ENCODE data around the gene RPS6KA5. TPM values are rescaled to one million over a fixed set of nuclear protein-coding genes. Genes with fewer than 3 reads are reported as not detected.
"Not testable (repeated sequence)": the region's sequence is repeated elsewhere in the genome, so short reads cannot be mapped to it uniquely, and the experiment has no call there.

The RPS6KA5 gene
- total and polyA plus RNA-seq, 9 of the 15 experiments (the other 6 are each of a cell fraction or from before 2014, with no cell fraction given): 0.88 to 7.7 (median 4.7) TPM

GRCh38 chr14:91027561-91027960 lies 32.9 kb downstream of the RPS6KA5 start:
- CTCF ChIA-PET (ENCODE audit: low intra/inter-chr PET ratio): no interaction called here
- POLR2A ChIA-PET: interaction anchor here (0.8 kb wide), 1 partner anchor 111 kb away, joined by 3 read pairs; no protein-coding TSS in a partner anchor
- Histone ChIP-seq H3K4me3 (no peak overlapping the region), H2AFZ (ENCODE audit: low read depth, low read length) (no peak overlapping the region), H3K4me2 (ENCODE audit: insufficient read depth, low read length) (no peak overlapping the region), H4K20me1 (replicated peaks; ENCODE audit: control insufficient read depth, insufficient read depth, low read length) (no peaks in the 10 kb centered on the region), H3K9ac (ENCODE audit: insufficient read depth in 1 of 2, low read depth in 2 of 2, low read length in 2 of 2) (no peak overlapping the region), H3K9me3 (replicated peaks; ENCODE audit: control insufficient read depth, insufficient read depth, low read depth, low read length) (no peaks in the 10 kb centered on the region), H3K27me3 (ENCODE audit: control insufficient read depth in 2 of 2, insufficient read depth in 2 of 2, low read length in 2 of 2) (no peaks in the 10 kb centered on the region), H3K79me2 (ENCODE audit: control insufficient read depth, insufficient read depth, low read length) (peaks cover 19% of the 10 kb centered on the region; the same call in 2 of the 3 replicates), H3K4me1 (replicated peaks in 1 of 2; ENCODE audit: control insufficient read depth in 2 of 2, insufficient read depth in 2 of 2, low read length in 2 of 2) (peaks cover 0 to 18% of the 10 kb centered on the region in 2 experiments; a peak in 4 of 5 replicates), H3K36me3 (ENCODE audit: control insufficient read depth, insufficient read depth, low read length) (no peaks in the 10 kb centered on the region), H3K9me1 (ENCODE audit: control insufficient read depth, insufficient read depth, low read length) (no peaks in the 10 kb centered on the region), H3K27ac (ENCODE audit: extremely low read depth, low read depth, low read length) (no peak overlapping the region)
- ATAC-seq (no peak), DNase-seq (ENCODE audit: extremely low read depth in 1 of 4, low spot score in 3 of 4) (no peak), FAIRE-seq (no peak)
- no TSS peak for BruUV-seq (replicated peaks)
- in situ Hi-C loops (cut with MboI): no loop called here
- TF ChIP-seq ZNF695 (CRISPR knock-in tag; IDR thresholded peaks at IDR 0.05): no peak
- TF ChIP-seq, protein P1, sequence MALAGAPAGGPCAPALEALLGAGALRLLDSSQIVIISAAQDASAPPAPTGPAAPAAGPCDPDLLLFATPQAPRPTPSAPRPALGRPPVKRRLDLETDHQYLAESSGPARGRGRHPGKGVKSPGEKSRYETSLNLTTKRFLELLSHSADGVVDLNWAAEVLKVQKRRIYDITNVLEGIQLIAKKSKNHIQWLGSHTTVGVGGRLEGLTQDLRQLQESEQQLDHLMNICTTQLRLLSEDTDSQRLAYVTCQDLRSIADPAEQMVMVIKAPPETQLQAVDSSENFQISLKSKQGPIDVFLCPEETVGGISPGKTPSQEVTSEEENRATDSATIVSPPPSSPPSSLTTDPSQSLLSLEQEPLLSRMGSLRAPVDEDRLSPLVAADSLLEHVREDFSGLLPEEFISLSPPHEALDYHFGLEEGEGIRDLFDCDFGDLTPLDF (CRISPR knock-in tag; IDR thresholded peaks at IDR 0.05): no peak
- TF ChIP-seq BRD4 (IDR thresholded peaks at IDR 0.05): no peak
- no peak for TF ChIP-seq ZNF143 (CRISPR knock-in tag; IDR thresholded peaks at IDR 0.05)
- no peak for TF ChIP-seq ERF (CRISPR knock-in tag; IDR thresholded peaks at IDR 0.05)
- TF ChIP-seq, protein P2, sequence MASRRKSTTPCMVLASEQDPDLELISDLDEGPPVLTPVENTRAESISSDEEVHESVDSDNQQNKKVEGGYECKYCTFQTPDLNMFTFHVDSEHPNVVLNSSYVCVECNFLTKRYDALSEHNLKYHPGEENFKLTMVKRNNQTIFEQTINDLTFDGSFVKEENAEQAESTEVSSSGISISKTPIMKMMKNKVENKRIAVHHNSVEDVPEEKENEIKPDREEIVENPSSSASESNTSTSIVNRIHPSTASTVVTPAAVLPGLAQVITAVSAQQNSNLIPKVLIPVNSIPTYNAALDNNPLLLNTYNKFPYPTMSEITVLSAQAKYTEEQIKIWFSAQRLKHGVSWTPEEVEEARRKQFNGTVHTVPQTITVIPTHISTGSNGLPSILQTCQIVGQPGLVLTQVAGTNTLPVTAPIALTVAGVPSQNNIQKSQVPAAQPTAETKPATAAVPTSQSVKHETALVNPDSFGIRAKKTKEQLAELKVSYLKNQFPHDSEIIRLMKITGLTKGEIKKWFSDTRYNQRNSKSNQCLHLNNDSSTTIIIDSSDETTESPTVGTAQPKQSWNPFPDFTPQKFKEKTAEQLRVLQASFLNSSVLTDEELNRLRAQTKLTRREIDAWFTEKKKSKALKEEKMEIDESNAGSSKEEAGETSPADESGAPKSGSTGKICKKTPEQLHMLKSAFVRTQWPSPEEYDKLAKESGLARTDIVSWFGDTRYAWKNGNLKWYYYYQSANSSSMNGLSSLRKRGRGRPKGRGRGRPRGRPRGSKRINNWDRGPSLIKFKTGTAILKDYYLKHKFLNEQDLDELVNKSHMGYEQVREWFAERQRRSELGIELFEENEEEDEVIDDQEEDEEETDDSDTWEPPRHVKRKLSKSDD (conservative IDR thresholded peaks at IDR 0.05; ENCODE audit: low read length): no peak
- TF ChIP-seq BDP1 (IDR thresholded peaks at IDR 0.05; ENCODE audit: insufficient read depth, insufficient read length): no peak
- no peak for TF ChIP-seq ZNF699 (CRISPR knock-in tag; IDR thresholded peaks at IDR 0.05; ENCODE audit: insufficient replicate concordance)
- TF ChIP-seq ZNF830 (CRISPR knock-in tag; IDR thresholded peaks at IDR 0.05): no peak
- no peak for TF ChIP-seq XRCC3 (IDR thresholded peaks at IDR 0.05)
- intact Hi-C loops (cut with micrococcal nuclease): no loop called here

DNA sequence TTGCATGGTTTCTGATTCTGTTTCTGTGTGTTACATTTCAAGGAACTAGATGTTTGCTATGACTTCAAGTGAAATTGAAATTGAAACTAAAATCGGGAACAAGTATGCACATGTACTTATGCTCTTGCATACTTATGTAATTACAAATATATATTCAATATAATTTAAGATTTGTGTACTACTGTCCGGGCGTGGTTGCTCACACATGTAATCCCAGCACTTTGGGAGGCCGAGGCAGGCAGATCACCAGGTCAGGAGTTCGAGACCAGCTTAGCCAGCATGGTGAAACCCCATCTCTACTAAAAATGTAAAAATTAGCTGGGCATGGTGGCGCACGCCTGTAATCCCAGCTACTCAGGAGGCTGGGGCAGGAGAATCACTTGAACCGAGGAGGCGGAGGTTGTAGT lies 37.8 kb downstream of the RPS6KA5 start:
- CTCF ChIA-PET (ENCODE audit: low intra/inter-chr PET ratio); BruUV-seq (replicated peaks); DNase-seq (ENCODE audit: extremely low read depth in 1 of 4, low spot score in 3 of 4); in situ Hi-C loops (cut with MboI); H4K20me1 ChIP-seq (replicated peaks; ENCODE audit: control insufficient read depth, insufficient read depth, low read length); H3K36me3 ChIP-seq (ENCODE audit: control insufficient read depth, insufficient read depth, low read length); H3K27ac ChIP-seq (ENCODE audit: extremely low read depth, low read depth, low read length); H3K4me3 ChIP-seq; H3K9me1 ChIP-seq (ENCODE audit: control insufficient read depth, insufficient read depth, low read length); H3K4me2 ChIP-seq (ENCODE audit: insufficient read depth, low read length); ATAC-seq; H3K79me2 ChIP-seq (ENCODE audit: control insufficient read depth, insufficient read depth, low read length); H3K9me3 ChIP-seq (replicated peaks; ENCODE audit: control insufficient read depth, insufficient read depth, low read depth, low read length); intact Hi-C loops (cut with micrococcal nuclease); H2AFZ ChIP-seq (ENCODE audit: low read depth, low read length); H3K4me1 ChIP-seq (replicated peaks in 1 of 2; ENCODE audit: control insufficient read depth in 2 of 2, insufficient read depth in 2 of 2, low read length in 2 of 2); H3K27me3 ChIP-seq (ENCODE audit: control insufficient read depth in 2 of 2, insufficient read depth in 2 of 2, low read length in 2 of 2); H3K9ac ChIP-seq (ENCODE audit: insufficient read depth in 1 of 2, low read depth in 2 of 2, low read length in 2 of 2); FAIRE-seq: not testable (repeated sequence)
- 81% methylated on average over 7 of the region's 9 CpGs for WGBS (ENCODE audit: insufficient coverage, low coverage, missing lambda C conversion rate)
- POLR2A ChIA-PET: interaction anchor here (0.6 kb wide), 1 partner anchor 12 kb away, joined by 3 read pairs; no protein-coding TSS in a partner anchor
